SK-N-MC (cell line): Measurements from ENCODE around the gene NCOA3.
"Not testable (repeated sequence)": the region's sequence is repeated elsewhere in the genome, so short reads cannot be mapped to it uniquely, and the experiment has no call there.

Experiments used
- DNase-seq: peaks from one replicate; pipeline ENCODE4 v3.0.0-alpha.2; 2011; ENCODE audit warnings: low read depth, low spot score
- H3K27ac ChIP-seq: fragments of 200-600 bp; sonication (generic); 2 replicates; pipeline ENCODE4 v1.5.1; 2016; ENCODE audit warnings: mixed run types
- H3K36me3 ChIP-seq: fragments of 200-600 bp; sonication (generic); 2 replicates; pipeline ENCODE4 v1.6.1; 2017; ENCODE audit warnings: antibody characterized with exemption, low read length, mixed read lengths; ENCODE audit not compliant: insufficient read depth
- H3K4me3 ChIP-seq: fragments of 200-600 bp; sonication (generic); 2 replicates; pipeline ENCODE4 v1.5.1; 2016
- H3K9ac ChIP-seq: fragments of 200-600 bp; sonication (generic); 2 replicates; pipeline ENCODE4 v1.8.0; 2017; ENCODE audit warnings: mixed run types, mixed read lengths; ENCODE audit not compliant: insufficient read length
- H3K9me3 ChIP-seq: fragments of 200-600 bp; sonication (generic); 2 replicates; pipeline ENCODE4 v1.6.1; 2017; ENCODE audit warnings: low read depth, mild to moderate bottlenecking, antibody characterized with exemption, low read length, moderate library complexity, mixed read lengths
- EZH2 ChIP-seq: fragments of 200-600 bp; sonication (generic); IDR thresholded peaks from one replicate; pipeline ENCODE4 v1.6.1; 2017; ENCODE audit warnings: antibody characterized with exemption
- FOXP2 ChIP-seq: optimal IDR thresholded peaks from 2 replicates; pipeline ENCODE3; 2011; ENCODE audit warnings: mild to moderate bottlenecking, moderate library complexity; ENCODE audit not compliant: insufficient read depth; ENCODE audit errors: extremely low read length, control extremely low read depth
- POLR2AphosphoS5 ChIP-seq: IDR thresholded peaks from 2 replicates; pipeline ENCODE4 v1.6.1; 2012; ENCODE audit warnings: mild to moderate bottlenecking, low read depth, low read length, borderline replicate concordance

The NCOA3 gene

GRCh38 chr20:47482705-47483104 is 19.0 kb upstream of the NCOA3 start:
- H3K27ac ChIP-seq = no peak overlapping the region
- no peak overlapping the region for H3K4me3 ChIP-seq
- no peaks in the 10 kb centered on the region for H3K9me3 ChIP-seq
- TF ChIP-seq EZH2 (no peak), POLR2AphosphoS5 (no peak), FOXP2 (no peak)
- H3K9ac ChIP-seq = no peak overlapping the region
- DNase-seq = no peak
- H3K36me3 ChIP-seq = no peaks in the 10 kb centered on the region

DNA sequence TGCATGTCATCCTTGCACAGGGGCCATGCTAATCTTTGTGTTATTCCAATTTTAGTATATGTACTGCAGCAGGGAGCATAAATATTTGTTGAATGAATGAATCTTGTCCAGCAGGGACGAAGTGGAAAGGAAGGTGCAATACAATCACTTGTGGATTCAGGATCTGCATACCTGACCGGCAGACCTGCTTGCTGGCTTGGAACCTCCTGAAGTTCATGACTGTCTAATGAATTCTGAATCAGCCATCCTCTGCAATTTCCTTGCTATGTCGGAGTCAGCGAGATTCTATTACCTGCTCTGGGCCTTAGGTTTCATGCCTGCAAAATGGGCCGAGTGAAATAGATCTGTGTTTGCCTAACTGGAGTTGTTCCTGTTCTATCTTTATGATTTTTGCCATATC is 17.4 kb upstream of the NCOA3 start:
- no peaks in the 10 kb centered on the region for H3K9me3 ChIP-seq
- TF ChIP-seq POLR2AphosphoS5 (no peak), EZH2 (no peak), FOXP2 (no peak)
- no peak overlapping the region for H3K4me3 ChIP-seq
- no peak overlapping the region for H3K27ac ChIP-seq
- no peaks in the 10 kb centered on the region for H3K36me3 ChIP-seq
- no peak for DNase-seq
- H3K9ac ChIP-seq = no peak overlapping the region

DNA sequence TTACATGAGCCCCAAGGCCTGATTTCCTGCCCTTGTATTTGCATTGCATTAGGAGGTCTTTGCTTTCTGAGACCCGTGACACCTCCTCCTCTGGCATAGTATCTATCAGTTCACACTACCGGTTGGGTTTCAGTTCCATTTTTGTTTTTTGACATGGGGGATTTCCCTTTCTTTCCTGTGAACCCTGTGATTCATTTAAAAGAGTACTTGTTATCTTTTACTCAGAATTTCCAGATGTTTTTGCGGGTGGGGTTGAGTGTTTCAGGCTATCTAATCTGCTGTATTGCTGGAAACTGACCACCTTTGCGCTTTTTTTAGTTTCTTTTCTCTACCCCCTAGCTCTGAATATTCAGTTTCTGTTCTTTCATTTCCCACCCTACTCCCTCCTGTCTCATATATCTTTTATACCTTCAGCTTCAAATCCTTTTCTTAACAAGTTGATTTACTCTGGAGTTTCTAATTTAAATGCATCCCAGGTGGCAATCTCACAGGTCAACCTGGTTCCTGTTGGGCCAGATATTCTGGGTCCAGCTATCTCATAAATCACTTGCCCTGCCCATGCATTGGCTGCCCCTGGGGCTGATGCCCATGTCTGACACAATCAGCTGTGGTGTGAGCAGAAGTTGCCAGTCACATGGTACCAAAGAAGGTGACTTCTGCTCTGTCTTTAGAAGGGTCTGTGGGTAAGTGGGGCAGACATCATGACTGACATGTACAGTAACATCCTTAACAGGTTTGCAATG is 14.3 kb upstream of the NCOA3 start:
- H3K9ac ChIP-seq = no peak overlapping the region
- DNase-seq = no peak
- no peak for TF ChIP-seq EZH2
- TF ChIP-seq FOXP2 = no peak
- TF ChIP-seq POLR2AphosphoS5 = no peak
- H3K36me3 ChIP-seq = no peaks in the 10 kb centered on the region
- no peak overlapping the region for H3K27ac ChIP-seq
- no peak overlapping the region for H3K4me3 ChIP-seq
- H3K9me3 ChIP-seq = no peaks in the 10 kb centered on the region

GRCh38 chr20:47489448-47489872 is 12.2 kb upstream of the NCOA3 start:
- Histone ChIP-seq H3K36me3 (no peaks in the 10 kb centered on the region), H3K9me3 (no peaks in the 10 kb centered on the region), H3K4me3 (no peak overlapping the region), H3K9ac (no peak overlapping the region), H3K27ac (no peak overlapping the region)
- DNase-seq = no peak
- no peak for TF ChIP-seq EZH2
- no peak for TF ChIP-seq POLR2AphosphoS5
- TF ChIP-seq FOXP2 = no peak

DNA sequence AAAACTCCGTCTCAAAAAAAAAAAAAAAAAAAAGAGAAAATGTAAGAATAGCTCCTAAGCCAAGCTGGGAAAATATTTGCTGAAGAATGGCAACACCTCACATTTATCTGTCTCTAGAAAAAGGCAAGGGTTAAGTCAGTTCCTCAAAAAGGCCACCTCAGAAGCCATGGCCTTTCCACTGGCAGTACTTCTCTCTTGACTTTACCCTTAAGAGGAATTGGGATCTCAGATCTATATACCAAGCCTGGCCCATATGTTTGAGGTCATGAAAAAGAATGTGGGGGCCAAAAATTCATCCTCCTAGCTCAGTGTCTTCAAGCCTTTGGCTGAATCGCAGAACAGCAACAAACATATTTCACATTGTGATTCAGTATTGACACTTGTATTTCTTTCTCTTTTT is 10.9 kb upstream of the NCOA3 start:
- Histone ChIP-seq H3K36me3 (no peaks in the 10 kb centered on the region), H3K9ac (no peak overlapping the region), H3K4me3 (no peak overlapping the region), H3K27ac (no peak overlapping the region), H3K9me3 (no peaks in the 10 kb centered on the region)
- TF ChIP-seq EZH2 (no peak), FOXP2 (no peak), POLR2AphosphoS5 (no peak)
- DNase-seq = no peak

GRCh38 chr20:47492284-47492683 is 9.4 kb upstream of the NCOA3 start:
- Histone ChIP-seq H3K9me3 (no peaks in the 10 kb centered on the region), H3K9ac (no peak overlapping the region), H3K36me3 (no peaks in the 10 kb centered on the region), H3K4me3 (no peak overlapping the region), H3K27ac (no peak overlapping the region)
- DNase-seq = no peak
- TF ChIP-seq EZH2 (no peak), POLR2AphosphoS5 (no peak), FOXP2 (no peak)

DNA sequence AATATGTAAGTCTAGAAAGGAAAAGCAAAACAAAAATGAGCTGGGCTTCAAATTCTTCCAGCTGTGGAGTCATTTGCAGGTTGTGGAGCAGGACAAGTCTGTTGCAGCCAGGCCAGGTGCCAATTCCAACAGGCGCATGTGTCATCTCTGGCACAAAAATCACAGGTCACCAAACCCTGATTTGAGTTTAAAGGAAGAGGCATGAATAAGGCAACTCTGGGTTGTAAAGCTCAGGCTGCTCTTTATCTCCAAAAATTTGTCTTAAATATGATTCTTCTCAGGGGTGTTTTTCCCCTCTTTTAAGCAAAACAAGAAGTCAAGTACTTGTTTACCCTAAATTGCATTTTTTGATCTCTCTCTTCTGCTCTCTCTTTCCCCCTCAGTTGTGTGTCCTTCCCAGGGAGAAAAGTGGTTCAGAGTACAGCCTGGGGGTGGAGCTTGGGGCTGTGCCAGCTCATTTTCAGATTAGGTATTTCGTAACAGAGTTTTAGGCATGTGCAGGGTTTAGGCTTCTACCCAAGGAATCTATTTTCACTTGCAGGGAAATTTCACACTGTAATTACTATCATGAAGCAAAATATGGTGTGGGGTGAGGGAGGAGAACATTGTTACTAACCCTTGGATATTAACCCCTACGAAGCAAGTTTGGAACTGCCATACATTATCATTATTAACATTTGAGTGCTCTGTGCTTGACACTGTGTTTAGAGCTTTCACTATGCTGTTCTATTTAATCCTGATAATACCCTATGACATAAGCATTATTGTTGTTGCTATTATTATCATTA is 8.3 kb upstream of the NCOA3 start:
- no peaks in the 10 kb centered on the region for H3K9me3 ChIP-seq
- H3K36me3 ChIP-seq = no peaks in the 10 kb centered on the region
- TF ChIP-seq FOXP2 (no peak), POLR2AphosphoS5 (peak; percentile 68)
- peak overlapping the region; percentile 54 for H3K9ac ChIP-seq
- peak overlapping the region; percentile 72 for H3K4me3 ChIP-seq
- DNase-seq = peak; percentile 84
- H3K27ac ChIP-seq = peak overlapping the region; percentile 93

GRCh38 chr20:47493963-47494293 is 7.8 kb upstream of the NCOA3 start:
- H3K9me3 ChIP-seq = no peaks in the 10 kb centered on the region
- DNase-seq = no peak
- peak overlapping the region; percentile 72 for H3K4me3 ChIP-seq
- TF ChIP-seq POLR2AphosphoS5 (no peak), EZH2 (no peak), FOXP2 (no peak)
- H3K36me3 ChIP-seq = no peaks in the 10 kb centered on the region
- H3K27ac ChIP-seq = peak overlapping the region; percentile 93
- peak overlapping the region; percentile 14 for H3K9ac ChIP-seq

DNA sequence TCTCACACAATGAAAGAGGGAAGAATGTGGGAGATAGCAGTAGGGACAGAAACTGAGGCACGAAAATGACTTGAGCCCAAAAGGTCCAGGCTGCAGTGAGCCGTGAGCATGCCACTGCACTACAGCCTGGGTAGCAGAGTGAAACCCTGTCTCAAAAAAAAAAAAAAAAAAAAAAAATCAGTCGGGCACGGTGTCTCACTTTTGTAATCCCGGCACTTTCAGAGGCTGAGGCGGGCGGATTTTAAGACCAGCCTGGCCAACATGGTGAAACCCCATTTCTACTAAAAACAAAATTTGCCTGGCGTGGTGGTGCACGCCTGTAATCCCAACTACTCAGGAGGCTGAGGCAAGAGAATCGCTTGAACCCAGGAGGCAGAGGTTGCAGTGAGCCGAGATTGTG is 7.1 kb upstream of the NCOA3 start:
- H3K36me3 ChIP-seq, H3K9me3 ChIP-seq, H3K9ac ChIP-seq, H3K27ac ChIP-seq, H3K4me3 ChIP-seq, DNase-seq: not testable (repeated sequence)
